HG03565 (cell line): Measurements from ENCODE around the gene SWI5.
A peak's percentile ranks its signal among the peaks of the same experiment; 100 is the strongest.

ENCODE experiments used
- ATAC-seq: cut with Tn5 transposase; IDR thresholded peaks from one replicate; pipeline ENCODE4 v1.9.1; 2021; ENCODE audit warnings: mild to moderate bottlenecking, moderate library complexity; ENCODE audit not compliant: unreplicated experiment

SWI5 gene

DNA sequence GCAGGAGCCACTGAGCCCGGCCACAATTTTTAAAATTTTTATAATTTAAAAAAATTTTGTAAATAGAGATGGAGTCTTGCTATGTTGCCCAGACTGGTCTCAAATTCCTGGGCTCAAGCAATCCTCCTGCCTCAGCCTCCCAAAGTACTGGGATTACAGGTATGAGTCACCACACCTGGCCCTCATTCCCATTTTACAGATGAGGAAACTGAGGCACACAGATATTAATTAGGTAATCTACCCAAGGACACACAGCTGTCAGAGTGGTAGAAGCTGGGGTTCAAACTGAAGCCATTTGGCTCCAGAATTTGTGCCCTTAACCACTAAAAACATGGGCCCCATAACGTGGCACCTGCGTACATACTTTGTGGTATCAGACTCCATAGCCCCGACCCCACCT, 38.6 kb downstream of the SWI5 start:
- no peak for ATAC-seq

DNA sequence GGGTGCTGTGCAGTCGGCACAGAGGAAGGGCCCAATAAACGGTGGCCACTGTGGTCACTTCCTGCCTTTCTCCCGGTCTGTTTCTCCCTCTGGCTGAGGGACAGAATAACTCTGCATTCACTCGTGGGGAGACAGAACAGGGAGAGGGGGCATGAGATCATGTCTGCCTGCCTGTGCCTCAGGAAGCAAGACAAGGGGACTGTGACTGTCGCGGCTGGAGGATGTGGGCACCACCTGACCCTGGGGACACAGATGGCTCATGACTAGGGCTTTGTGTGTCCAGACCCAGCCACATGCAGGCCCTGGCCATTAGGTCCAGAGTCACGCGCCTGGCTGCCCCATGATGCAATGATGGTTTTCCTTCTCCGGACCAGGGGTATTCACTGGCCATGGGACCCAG, 40.3 kb downstream of the SWI5 start:
- ATAC-seq, result no peak

DNA sequence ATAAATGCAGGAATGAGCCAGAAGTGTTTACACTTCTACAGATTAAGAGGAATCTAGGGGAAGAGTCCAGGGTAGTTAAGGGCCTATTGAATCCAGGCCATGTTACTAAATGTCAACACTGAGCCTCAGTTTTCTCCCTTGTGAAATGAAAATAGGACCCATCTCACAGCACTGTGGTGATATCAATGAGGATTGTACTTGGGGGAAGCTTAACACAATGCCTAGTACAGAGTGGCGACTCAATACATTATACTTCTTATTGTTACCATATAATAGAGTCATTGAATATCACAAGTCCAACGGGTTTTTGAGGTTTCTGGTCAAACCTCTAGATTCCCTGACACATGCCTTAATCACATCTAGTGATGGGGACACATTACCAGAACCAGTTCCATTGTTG, 41.6 kb downstream of the SWI5 start:
- no peak for ATAC-seq

DNA sequence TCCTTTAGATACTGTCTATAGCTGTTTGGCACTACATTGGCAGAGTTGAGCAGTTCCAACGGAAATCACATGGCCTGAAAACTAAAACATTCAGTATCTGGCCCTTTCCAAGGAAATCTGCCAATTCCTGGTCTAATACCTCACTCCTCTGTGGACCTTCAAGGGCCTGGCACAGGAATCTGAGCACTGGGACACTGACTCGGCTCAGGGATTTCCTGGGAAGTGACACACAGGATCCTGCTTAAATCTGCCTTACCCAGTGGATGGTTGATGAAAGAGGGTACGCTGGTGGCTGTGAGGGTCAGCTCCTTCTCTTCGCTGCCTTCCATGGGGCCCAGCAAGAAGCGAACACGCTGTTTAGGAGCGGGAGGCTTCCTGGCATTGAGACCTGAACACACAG, 45.3 kb downstream of the SWI5 start:
- ATAC-seq, result no peak

DNA sequence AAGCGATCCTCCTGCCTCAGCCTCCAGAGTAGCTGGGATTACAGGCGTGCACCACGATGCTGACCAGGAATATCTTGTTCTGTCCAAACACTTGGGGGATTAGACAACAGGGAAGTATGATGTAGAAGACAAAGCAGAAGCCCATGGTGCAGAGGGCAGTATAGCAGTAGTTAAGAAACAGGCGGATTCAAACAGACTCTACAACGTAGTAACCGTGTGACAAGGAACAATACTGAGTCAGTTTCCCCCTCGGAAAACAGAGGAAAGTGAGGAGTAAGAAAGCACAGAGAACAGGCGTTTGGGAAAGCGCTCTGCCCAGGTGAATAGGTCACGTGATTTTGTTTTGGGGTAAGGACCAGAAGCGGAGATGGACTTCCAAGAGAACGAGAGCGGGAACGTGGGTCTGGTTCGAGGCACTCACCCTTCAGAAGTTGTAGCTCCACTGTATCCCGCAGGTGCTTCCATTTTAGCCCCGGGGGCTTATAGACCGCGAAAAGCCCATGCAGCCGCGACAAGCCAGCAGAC, 45.9 kb downstream of the SWI5 start:
- peak; percentile 16 for ATAC-seq

DNA sequence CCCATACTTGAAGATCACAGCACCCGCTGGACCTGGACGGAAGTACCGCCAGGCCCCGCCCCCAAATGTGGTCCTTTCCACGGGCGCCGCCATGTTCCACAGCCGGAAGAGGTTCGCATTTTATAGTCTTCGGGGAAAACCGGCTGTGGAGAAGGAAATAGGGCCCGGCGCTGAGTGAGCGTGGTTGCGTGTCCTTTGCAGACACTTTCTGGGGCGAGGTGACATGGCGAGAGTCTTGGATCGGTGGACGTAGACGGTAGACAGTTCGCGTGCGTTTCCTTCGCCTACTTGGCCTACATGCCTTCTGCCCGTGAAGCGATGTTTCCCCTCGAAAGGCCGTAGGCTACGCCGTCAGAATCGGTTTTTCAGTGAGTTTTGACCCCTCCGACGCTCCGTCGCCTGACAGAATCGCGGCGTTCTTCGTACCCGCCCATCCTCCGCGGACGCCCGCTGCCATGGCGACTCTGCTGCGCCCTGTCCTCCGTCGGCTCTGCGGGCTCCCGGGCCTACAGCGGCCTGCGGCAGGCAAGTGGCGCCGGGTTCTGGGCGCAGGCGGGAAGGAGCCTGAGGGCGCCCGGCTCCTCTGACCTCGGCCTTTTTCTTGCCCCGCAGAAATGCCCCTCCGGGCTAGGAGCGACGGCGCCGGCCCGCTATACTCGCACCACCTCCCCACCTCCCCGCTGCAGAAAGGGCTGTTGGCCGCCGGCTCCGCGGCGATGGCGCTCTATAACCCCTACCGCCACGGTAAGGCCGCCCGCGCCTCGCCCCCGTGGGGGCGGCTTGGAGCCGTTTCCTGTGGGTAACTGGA, 46.5 kb downstream of the SWI5 start, which contains the start of the genes COQ4 and TRUB2:
COQ4 (plus strand) TSS at position 436 of the 808 bp plus-strand sequence; CDS start at position 456, 20 bp downstream.
TRUB2 (minus strand) TSS at position 44 of the 808 bp plus-strand sequence; CDS start at position 5, 39 bp downstream.
- ATAC-seq, result peak; percentile 63

DNA sequence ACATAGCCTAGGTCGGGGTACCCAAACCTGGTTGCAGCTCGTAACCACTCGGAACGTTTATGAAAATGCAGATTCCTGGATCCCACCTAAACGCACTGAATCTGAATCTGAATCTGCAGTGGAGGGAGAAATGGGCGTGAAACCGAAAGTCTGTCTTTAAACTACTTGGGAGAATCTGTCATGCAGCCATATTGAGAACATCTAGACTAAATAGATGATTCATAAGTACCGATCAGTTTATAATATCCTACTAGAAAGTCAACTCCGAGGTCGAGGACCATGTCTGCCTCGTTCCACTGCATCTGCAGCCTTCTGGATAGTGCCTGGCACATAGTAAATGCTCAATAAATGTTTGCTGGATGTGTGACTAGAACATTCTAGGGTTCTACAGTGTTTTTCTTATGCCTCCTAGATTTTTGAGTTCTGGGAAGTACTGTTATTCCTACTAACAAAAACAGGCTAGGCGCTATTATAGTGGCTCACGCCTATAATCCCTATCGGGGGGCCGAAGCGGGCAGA, 47.2 kb downstream of the SWI5 start:
- no peak for ATAC-seq

DNA sequence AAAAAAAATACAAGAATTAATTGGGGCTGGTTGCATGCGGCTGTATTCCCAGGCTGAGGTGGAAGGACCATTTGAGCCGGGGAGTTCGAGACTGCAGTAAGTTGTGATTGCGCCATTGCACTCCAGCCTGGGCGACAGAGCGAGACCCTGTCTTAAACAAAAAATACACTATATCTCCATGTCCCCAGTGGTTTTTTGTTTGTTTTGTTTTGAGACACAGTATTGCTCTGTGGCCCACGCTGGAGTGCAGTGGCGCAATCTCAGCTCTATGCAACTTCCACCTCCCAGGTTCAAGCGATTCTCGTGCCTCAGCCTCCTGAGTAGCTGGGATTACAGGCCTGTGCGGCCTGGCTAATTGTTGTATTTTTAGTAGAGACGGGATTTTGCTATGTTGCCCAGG, 47.7 kb downstream of the SWI5 start:
- ATAC-seq, result no peak

DNA sequence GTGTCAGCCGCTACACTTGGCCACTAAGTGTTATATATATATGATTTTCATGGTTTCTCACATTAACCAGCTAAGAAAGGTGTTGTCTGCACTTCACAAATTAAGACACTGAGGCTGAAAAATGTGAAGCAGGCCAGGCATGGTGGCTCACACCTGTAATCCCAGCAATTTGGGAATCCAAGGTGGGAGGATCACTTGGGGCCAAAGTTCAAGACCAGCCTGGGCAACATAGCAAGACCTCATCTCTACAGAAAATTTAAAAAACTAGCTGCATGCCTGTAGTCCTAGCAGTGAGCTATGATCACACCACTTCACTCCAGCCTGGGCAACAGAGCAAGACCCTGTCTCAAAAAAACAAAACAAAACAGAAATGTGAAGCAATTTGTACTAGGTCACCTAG, 48.3 kb downstream of the SWI5 start:
- no peak for ATAC-seq

DNA sequence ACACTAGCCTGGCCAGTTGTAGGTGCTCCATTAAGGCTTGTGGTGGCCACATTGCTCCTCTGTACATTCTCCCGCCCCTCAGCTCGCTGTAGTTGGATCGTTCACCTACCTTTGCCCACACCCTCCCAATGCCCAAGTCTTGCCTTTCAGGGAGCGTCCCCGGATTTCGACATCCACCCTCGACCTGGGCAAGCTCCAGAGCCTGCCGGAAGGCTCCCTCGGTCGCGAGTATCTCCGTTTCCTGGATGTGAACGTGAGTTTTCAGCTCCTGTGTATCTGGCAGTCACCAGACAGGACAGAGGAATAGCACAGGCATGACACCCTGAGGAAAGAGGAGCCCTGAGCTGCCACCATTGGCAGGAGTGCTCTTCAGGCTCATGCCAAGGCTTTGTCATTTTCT, 49.6 kb downstream of the SWI5 start:
- ATAC-seq, result no peak

DNA sequence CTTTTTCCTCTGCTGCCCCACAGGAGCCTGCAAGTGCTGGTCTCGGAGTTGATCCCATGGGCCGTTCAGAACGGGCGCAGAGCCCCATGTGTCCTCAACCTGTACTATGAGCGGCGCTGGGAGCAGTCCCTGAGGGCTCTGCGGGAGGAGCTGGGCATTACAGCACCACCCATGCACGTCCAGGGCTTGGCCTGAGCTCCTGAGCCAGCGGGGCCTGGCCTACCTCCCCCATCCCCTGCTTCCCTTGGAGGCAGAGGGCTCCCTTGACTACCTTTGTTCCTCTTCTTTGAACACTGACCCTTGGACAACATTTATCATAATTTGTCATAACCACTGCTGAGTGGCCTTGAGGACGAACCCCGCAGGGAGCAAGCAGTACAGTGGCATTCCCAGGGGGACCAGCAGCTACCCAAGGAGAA, 57.4 kb downstream of the SWI5 start:
- ATAC-seq, result no peak

DNA sequence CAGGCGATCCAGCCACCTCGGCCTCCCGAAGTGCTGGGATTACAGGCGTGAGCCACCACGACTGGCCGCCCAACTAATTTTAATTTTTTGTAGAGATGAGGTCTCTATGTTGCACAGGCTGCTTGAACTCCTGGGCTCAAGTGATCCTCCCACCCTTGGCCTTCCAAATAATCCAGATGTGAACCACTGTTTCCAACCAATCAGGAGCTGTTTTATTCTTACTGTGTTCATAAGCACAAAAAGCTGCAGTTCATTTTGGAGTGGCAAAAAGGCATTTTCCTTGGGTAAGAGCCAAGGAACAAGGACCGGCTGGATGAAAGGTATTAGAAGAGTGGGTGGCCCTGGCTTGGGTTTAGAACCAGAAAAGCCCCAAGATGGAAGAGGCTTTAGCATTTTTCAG, 59.1 kb downstream of the SWI5 start:
- no peak for ATAC-seq

DNA sequence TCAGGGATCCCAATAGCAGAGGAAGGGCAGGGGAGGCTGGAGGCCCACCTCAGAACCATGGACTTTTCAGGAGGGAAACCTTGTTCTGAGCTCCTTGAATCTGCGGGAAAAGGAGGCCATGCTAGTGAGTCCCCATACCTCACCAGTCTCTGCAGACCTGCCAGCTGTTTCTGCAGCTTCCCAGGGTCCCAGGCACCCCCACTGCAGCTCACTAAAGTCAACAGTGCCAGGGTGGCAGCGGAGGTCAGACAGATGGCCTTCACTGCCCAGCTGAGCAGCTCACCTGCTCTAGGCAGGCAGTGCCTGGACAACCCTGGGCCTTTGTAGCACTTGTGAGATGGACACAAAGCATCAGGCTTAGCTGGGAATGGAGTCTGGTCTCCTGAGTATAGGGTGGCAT, 59.8 kb downstream of the SWI5 start:
- ATAC-seq, result no peak

DNA sequence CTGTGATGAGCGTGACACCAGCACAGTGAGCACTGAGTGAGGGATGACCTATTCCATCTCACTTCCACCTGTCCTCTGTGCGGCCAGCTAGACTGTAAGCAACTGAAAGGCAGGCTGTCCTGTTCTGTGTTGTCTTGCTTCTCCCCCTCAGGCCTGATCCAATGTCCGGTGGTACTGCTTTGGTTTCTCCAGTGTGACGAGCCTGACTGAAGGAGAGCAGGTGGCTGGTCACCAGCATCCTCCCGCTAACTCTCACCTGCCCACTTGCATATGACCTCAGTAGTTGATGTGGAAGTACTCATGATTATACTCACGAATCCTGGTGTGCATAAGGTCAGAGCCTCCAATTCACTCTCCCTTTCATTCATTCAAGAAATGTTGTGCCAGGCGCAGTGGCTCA, 61.9 kb downstream of the SWI5 start:
- ATAC-seq, result no peak
